Colonic mucosa (tissue), 4 donors: ENCODE results near the gene SLC22A17. TPM values are rescaled to one million over a fixed set of nuclear protein-coding genes. Genes with fewer than 3 reads are reported as not detected.

Experiments used
- DNase-seq: peaks from one replicate; pipeline ENCODE4 v3.0.0-alpha.2; 2020
- H3K27ac ChIP-seq: fragments of 200-600 bp; one replicate; pipeline ENCODE4 v1.8.0; 2021
- H3K27me3 ChIP-seq: fragments of 200-600 bp; one replicate; pipeline ENCODE4 v1.8.0; 2021
- H3K36me3 ChIP-seq: fragments of 200-600 bp; one replicate; pipeline ENCODE4 v1.8.0; 2021
- H3K4me1 ChIP-seq: fragments of 200-600 bp; one replicate; pipeline ENCODE4 v1.8.0; 2021; ENCODE audit warnings: mild to moderate bottlenecking
- H3K4me3 ChIP-seq: fragments of 200-600 bp; one replicate; pipeline ENCODE4 v1.8.0; 2021
- H3K9ac ChIP-seq, 2 donors: one replicate each; pipeline ENCODE4 v1.7.0; 2013; ENCODE audit warnings: control low read depth in 2 of 2, low read depth in 2 of 2, low read length in 2 of 2
- H3K9me3 ChIP-seq: fragments of 200-600 bp; one replicate; pipeline ENCODE4 v1.8.0; 2021
- intact Hi-C: fragments of 100-400 bp; cut with DNase I; formaldehyde crosslinking; loops from one replicate; pipeline ENCODE4 v1.14.1; 2022
- total RNA-seq, 2 donors: library from RNA; stranded (reverse); fragmentation: NEBNext Ultra II Directional in 1 of 2; extraction: Animal tissue kit (Norgen Biotek cat#: 25700) in 1 of 2; gene quantifications; one replicate each; pipeline ENCODE4 v1.2.1, GENCODE V29; 2021
- TF ChIP-seq, protein P1 (sequence below): fragments of 200-600 bp; IDR thresholded peaks from one replicate; pipeline ENCODE4 v1.8.0; 2022; ENCODE audit warnings: antibody characterized with exemption, mild to moderate bottlenecking
- donor health status: healthy.
- donor health status: DM: no; HTN: no; CAD: no.
- donor health status: DM: no; HTN: no; CAD: no.

SLC22A17 gene
- total RNA-seq, 2 donors from 2014 or later: 3.9 to 6.7 TPM

DNA sequence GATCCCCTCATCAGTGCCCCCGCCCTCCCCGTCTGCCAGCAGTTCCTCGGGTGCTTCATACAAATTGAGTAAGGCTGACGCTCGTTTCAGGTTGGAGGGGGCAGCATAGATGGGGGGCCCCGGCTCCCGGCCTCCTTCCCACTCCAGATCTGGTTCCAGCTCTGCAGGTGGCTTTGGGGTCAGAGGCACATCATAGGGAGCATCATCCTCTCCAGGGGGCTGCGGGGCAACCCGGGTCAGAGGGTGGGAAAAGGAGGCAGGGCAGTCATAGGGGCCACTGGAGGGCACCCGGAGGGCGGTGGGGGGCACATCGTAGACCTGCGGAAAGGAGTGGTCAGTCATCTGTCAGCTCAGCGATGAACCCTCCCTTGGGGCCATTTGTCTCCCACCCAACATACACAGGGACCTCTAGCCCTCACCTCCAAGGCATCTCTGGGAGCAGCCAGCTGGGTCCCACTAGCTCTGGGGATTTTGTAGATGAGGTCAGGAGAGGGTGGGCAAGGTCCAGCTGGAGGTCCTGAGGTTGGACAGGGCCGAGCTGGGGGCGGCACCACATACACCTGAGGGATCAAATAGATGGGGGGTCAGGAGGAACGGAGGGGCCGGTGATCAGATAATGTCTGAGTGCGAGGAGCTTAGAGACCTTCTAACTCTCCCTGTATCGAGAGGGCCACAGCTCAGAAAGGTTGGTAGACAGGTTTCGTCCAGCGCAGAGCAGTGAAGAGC is 7.2 kb upstream of the SLC22A17 start:
- TF ChIP-seq, protein P1, sequence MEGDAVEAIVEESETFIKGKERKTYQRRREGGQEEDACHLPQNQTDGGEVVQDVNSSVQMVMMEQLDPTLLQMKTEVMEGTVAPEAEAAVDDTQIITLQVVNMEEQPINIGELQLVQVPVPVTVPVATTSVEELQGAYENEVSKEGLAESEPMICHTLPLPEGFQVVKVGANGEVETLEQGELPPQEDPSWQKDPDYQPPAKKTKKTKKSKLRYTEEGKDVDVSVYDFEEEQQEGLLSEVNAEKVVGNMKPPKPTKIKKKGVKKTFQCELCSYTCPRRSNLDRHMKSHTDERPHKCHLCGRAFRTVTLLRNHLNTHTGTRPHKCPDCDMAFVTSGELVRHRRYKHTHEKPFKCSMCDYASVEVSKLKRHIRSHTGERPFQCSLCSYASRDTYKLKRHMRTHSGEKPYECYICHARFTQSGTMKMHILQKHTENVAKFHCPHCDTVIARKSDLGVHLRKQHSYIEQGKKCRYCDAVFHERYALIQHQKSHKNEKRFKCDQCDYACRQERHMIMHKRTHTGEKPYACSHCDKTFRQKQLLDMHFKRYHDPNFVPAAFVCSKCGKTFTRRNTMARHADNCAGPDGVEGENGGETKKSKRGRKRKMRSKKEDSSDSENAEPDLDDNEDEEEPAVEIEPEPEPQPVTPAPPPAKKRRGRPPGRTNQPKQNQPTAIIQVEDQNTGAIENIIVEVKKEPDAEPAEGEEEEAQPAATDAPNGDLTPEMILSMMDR: no peak
- no peaks in the 10 kb centered on the region for H3K9me3 ChIP-seq
- no peak overlapping the region for H3K4me3 ChIP-seq
- no peak for DNase-seq
- H3K4me1 ChIP-seq: no peaks in the 10 kb centered on the region
- H3K9ac ChIP-seq: no peak overlapping the region
- H3K36me3 ChIP-seq: no peaks in the 10 kb centered on the region
- H3K27ac ChIP-seq: no peak overlapping the region
- intact Hi-C loops: no loop called here
- peaks cover 9% of the 10 kb centered on the region for H3K27me3 ChIP-seq

DNA sequence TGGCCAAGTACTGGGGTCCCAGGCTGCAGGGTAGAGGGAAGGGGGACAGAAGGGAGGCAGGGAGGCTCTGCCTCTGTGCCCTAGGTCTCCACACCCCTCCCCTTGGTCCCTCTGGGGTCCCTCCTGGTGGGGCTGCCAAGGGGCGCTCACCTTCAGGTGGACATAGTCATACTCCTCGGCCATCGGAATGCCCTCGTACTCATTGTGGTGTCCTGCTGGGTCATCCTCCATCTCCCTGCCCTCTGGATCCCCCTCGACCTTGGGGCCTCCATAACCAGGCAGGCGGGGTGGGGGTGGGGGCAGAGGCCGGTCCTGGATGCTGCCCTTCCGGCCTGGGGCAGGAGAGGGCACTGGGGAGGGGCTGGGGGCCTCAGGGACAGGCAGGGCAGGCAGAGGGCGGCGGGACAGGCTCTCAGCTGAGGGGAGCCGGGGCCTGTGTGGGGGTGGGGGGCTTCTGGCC is 6.5 kb upstream of the SLC22A17 start:
- H3K9ac ChIP-seq: no peak overlapping the region
- intact Hi-C loops: no loop called here
- H3K27ac ChIP-seq: no peak overlapping the region
- H3K27me3 ChIP-seq: peaks cover 2% of the 10 kb centered on the region
- H3K4me1 ChIP-seq: no peaks in the 10 kb centered on the region
- H3K4me3 ChIP-seq: no peak overlapping the region
- TF ChIP-seq, protein P1: no peak
- no peaks in the 10 kb centered on the region for H3K9me3 ChIP-seq
- no peaks in the 10 kb centered on the region for H3K36me3 ChIP-seq
- DNase-seq: no peak

DNA sequence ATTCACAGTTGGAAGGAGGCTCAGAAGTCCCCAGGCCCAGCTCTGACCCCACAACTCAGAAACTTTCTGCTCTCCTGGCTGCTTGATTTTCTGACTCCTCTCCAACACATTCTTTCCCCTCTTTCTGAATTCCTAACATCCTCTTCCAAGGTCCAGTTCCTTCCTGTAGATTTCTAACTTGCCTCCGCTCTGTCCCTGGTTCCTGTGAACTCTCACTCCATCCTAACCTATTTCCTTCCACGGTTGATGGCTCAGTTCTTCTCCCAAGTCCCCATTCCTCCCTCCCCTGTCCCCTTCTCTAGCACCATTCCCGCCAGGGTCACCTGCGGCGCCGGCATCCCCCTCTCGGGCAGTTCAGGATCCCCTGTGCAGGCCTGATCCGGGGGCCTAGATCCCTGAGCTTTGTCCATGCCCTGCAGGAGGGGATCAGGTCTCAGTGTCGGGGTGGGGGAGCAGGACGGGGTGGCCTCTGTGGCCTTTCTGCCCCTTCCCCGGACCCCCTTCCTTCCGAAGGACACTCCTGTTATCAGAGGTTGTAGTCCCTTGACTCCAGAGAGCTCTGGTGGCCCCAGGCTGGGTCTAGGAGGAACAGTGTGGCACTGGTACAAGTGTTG is 6.0 kb upstream of the SLC22A17 start:
- Histone ChIP-seq H3K4me1 (no peaks in the 10 kb centered on the region), H3K4me3 (no peak overlapping the region), H3K27ac (no peak overlapping the region), H3K9me3 (no peaks in the 10 kb centered on the region), H3K9ac (no peak overlapping the region), H3K36me3 (no peaks in the 10 kb centered on the region), H3K27me3 (no peaks in the 10 kb centered on the region)
- no peak for DNase-seq
- intact Hi-C loops: no loop called here
- TF ChIP-seq, protein P1: no peak

DNA sequence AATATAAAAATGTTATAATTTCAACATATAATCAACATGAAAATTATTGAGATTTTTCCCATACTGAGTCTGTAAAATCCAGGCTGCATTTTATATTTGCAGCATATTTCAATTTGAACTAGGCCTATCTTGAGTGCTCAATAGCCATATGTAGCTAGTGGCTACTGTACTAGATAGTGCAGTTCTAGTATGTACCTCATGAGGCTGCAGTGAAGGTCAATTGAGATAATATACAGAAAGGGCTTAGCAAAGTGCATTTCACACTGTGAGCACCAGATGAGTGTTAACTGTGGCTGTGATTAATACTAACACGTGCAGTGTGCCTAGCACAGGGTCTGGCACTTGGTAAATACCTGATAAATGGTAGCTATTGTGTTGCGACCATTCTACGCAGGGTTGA is 5.4 kb upstream of the SLC22A17 start:
- Histone ChIP-seq H3K27me3 (peaks cover 6% of the 10 kb centered on the region), H3K4me3 (no peak overlapping the region), H3K9ac (no peak overlapping the region), H3K27ac (no peak overlapping the region), H3K9me3 (no peaks in the 10 kb centered on the region), H3K36me3 (no peaks in the 10 kb centered on the region), H3K4me1 (no peaks in the 10 kb centered on the region)
- intact Hi-C loops: no loop called here
- DNase-seq: no peak
- TF ChIP-seq, protein P1: no peak

DNA sequence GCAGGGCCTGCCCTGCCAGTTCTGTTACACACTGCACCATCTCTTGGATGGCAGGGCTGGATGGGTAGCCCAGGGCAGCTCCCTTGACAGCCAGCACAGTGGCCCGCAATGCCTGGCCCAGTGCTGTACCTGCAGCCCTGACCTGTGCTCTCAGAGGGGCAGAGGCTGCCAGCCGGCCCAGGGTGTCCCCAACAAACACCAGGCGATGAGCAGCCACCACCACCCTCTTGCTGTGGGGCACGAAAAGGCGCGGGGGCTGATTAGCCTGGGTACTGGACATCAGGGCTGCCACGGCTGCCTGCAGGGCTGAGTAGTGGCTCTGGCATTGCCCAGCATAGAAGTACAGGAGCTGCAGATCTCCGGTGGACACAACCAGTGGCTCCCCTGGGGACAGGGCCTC is 4.6 kb upstream of the SLC22A17 start:
- intact Hi-C loops: no loop called here
- Histone ChIP-seq H3K27ac (no peak overlapping the region), H3K9ac (no peak overlapping the region), H3K36me3 (no peaks in the 10 kb centered on the region), H3K4me1 (peaks cover under 1% of the 10 kb centered on the region), H3K27me3 (peaks cover 13% of the 10 kb centered on the region), H3K9me3 (no peaks in the 10 kb centered on the region), H3K4me3 (no peak overlapping the region)
- TF ChIP-seq, protein P1: no peak
- no peak for DNase-seq
